Measurements from ENCODE around the gene MTA2.

The MTA2 gene

GRCh38 chr11:62546244-62546928 lies 55.3 kb downstream of the MTA2 start, which contains the start of gene AHNAK:
TSS of gene AHNAK (minus strand) at chr11:62546806. CDS start at chr11:62536098, 10,708 bp downstream.
- peak; percentile 74 for DNase-seq (ENCODE audit: low read depth, low spot score)
- in situ Hi-C loops (cut with HindIII; ENCODE audit: low sequenced_read_pairs), result no loop called here
- H3K4me3 ChIP-seq (ENCODE audit: low read depth, low read length), result peak within 1 kb of the TSS; percentile 91
- no peak for TF ChIP-seq CTCF (IDR thresholded peaks at IDR 0.05; ENCODE audit: low read depth, low read length)

- peak overlapping the region; percentile 91 for H3K4me3 ChIP-seq (ENCODE audit: low read depth, low read length)
- in situ Hi-C loops (cut with HindIII; ENCODE audit: low sequenced_read_pairs), result no loop called here
- peak; percentile 97 for DNase-seq (ENCODE audit: low read depth, low spot score)
- TF ChIP-seq CTCF (IDR thresholded peaks at IDR 0.05; ENCODE audit: low read depth, low read length), result no peak
Measured at GRCh38 chr11:62545437-62546243, 56.0 kb downstream of the MTA2 start.

DNA sequence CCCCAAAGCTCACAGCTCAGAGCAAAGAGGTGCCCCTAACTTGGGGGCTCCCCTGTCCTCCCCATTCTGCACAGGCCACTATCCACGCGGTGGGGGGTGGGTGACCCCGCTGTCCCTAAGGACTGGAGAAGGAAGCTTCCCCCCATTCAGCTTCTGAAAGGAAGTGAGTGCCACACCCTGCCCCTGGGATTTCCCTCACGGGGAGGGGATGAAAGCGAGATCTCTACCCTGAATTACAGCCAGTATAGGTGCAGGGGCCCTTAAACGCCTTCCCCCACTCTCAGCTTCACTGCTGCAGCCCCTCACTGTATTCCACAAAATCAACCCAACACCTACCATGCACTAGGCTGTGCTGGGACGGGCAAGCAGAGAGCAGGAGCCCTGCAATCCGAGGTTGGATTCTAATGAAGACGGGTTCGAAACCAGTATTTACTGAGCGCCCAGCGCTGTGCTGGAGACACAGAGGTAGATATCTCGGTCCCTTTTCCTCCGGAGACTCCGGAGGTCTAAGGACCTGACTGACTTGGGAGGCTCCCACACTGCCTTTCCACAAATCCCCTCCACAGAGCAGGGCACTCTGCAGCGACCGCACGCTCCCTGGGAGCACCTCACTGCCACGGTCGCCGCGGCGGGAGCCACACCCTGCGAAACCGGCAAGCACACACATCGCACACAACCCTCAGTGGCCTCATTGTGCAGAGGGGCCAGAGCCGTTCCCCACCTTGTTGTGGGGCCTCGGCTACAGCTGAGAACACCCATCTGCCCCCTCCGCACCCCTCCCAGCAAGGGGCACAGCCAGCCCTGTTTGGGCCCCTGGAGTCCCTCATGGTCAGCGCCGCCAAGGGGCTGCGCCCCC lies 56.9 kb downstream of the MTA2 start:
- H3K4me3 ChIP-seq (ENCODE audit: low read depth, low read length), result peak overlapping the region; percentile 91
- in situ Hi-C loops (cut with HindIII; ENCODE audit: low sequenced_read_pairs), result no loop called here
- no peak for TF ChIP-seq CTCF (IDR thresholded peaks at IDR 0.05; ENCODE audit: low read depth, low read length)
- no peak for DNase-seq (ENCODE audit: low read depth, low spot score)

DNA sequence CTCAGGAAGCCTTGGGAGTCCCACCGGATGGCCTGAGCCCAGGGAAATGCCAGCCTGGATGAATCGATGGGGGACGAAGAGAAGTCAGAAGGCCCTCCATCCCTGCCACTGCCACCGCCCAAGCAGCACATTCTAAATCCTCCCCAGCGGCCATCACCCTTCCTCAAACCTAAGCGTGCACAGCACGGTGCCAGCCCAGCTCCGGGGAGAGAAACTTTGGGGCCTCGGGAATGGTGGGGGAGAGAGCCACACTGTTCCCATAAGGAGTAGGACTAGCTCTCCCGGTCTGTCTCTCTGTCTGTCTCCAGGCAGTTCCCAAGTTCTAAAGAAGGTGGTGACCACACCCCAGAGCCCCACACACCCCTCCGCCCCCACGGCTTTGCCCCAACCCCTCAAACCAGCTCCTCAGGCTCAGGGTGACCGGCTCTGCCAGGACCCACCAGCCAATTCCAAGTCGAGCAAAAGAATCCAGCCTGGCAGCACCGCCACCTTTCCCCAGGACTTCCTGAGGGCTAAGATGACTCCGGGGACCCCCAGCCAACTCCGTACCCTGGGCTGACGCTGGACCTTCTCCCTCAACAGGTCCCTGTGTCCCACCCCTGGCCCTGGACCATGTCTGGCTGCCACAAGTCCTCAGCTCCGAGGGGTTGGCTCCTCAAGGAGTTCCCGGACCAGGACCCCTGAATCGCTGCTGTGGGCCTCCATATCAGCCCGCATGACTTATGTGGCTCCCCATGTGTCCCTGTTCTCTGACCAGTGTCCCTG lies 57.8 kb downstream of the MTA2 start:
- no peak for TF ChIP-seq CTCF (IDR thresholded peaks at IDR 0.05; ENCODE audit: low read depth, low read length)
- in situ Hi-C loops (cut with HindIII; ENCODE audit: low sequenced_read_pairs), result no loop called here
- DNase-seq (ENCODE audit: low read depth, low spot score), result no peak

More for the DNA sequence above, 57.8 kb downstream of the MTA2 start:
- H3K4me3 ChIP-seq (ENCODE audit: low read depth, low read length), result peak overlapping the region; percentile 91
